GM13977 (cell line): ENCODE results near the gene PIK3R4.

Experiments used
- DNase-seq: peaks from one replicate; pipeline ENCODE4 v3.0.0; 2012; ENCODE audit warnings: low spot score
- in situ Hi-C: fragments of 300-500 bp; cut with MboI; formaldehyde crosslinking; loops from one replicate; pipeline ENCODE4 v1.12.0; 2022; ENCODE audit warnings: low sequenced_read_pairs, low pct_unique_long_range_greater_than_20kb, mixed read lengths, inconsistent platforms; ENCODE audit not compliant: unreplicated experiment
- TF ChIP-seq, protein P1 (sequence below): IDR thresholded peaks from 2 replicates; pipeline ENCODE4 v1.5.1; 2012; ENCODE audit warnings: mild to moderate bottlenecking, control low read depth; ENCODE audit not compliant: insufficient read depth; ENCODE audit errors: extremely low read depth, missing control alignments

The PIK3R4 gene

DNA sequence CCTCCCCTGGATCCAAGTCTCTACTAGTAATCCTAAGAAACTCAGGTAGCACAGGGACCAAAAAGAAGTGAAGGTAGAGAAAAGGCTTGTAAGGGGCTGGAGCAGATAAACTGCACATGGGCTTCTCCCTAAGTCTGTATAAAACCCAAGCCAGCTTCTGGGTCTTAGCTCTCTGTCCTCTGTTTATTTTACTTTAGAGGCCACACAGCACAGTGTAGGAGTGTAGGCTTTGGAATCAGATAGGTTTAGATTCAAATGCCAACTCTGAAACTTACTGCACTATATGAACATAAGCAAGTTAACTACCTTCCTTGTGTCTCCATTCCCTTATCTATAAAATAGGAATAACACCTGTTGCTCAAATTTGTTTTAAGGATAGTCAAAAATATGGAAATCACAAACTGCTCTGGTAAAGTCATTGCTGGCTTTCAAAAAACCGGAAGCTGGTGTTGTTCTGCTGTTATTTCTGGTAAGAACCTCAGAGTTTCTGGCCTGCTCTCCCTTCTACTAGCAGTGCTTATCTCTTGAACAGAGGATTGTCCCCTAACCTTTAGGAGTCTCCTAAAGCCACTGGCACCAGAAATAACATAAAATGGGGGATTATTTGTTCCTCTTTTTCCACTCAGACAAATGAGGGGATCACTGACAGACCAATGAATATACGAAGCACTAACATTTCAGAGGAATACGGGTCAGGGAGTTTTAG is 33.8 kb downstream of the PIK3R4 start:
- TF ChIP-seq, protein P1, sequence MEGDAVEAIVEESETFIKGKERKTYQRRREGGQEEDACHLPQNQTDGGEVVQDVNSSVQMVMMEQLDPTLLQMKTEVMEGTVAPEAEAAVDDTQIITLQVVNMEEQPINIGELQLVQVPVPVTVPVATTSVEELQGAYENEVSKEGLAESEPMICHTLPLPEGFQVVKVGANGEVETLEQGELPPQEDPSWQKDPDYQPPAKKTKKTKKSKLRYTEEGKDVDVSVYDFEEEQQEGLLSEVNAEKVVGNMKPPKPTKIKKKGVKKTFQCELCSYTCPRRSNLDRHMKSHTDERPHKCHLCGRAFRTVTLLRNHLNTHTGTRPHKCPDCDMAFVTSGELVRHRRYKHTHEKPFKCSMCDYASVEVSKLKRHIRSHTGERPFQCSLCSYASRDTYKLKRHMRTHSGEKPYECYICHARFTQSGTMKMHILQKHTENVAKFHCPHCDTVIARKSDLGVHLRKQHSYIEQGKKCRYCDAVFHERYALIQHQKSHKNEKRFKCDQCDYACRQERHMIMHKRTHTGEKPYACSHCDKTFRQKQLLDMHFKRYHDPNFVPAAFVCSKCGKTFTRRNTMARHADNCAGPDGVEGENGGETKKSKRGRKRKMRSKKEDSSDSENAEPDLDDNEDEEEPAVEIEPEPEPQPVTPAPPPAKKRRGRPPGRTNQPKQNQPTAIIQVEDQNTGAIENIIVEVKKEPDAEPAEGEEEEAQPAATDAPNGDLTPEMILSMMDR, result no peak
- in situ Hi-C loops, result no loop called here
- DNase-seq, result no peak

DNA sequence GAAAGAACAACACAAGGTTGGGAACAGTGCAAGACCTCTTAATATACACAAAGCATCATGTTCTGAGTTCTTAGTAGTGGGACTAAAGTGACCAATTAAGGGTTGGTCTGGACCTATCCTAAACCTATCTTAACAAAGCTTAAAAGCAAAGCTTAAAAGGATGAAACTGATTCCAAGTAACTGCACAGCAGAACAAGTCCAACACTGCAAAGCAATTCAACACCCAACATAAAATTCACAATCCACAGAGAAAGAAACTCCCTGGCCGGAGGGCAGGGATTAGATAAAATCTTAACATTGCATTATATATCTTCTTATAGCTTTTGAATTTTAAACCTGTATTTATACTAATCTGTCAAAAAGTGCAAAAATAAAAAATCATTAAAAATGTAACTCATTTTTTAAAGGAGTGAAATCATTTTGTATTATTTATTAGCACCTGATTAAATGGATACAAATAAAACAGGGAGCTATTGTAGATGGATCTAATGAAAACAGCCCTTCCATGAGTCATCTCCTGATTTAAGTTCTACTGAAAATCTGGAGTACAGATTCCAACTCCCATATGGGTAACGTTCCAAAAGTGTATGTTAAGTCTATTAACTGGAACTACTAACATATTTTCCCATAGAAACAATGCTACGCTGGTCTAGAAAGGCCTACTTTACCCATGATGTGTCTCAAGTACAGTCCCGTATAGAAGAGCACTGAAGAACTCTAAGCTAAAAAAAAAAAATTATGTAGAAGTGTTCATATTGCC is 34.9 kb downstream of the PIK3R4 start:
- DNase-seq, result no peak
- in situ Hi-C loops, result no loop called here
- TF ChIP-seq, protein P1, result no peak

DNA sequence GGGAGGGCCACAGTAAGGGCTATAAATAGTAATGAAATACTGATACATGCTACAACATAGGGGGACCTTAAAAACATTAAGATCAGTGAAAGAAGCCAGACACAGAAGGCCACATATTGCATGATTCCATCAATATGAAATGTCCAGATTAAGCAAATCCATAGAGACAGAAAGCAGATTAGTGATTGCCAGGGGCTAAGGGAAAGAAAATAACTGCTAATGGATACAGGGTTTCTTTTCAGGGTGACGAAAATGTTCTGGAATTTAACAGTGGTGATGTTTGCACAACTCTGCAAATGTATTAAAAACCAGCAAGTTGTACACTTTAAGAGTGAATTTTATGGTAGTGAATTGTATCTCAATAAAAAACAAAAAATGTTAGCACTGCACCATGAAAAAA is 37.0 kb downstream of the PIK3R4 start:
- TF ChIP-seq, protein P1, result no peak
- DNase-seq, result no peak
- in situ Hi-C loops, result no loop called here

DNA sequence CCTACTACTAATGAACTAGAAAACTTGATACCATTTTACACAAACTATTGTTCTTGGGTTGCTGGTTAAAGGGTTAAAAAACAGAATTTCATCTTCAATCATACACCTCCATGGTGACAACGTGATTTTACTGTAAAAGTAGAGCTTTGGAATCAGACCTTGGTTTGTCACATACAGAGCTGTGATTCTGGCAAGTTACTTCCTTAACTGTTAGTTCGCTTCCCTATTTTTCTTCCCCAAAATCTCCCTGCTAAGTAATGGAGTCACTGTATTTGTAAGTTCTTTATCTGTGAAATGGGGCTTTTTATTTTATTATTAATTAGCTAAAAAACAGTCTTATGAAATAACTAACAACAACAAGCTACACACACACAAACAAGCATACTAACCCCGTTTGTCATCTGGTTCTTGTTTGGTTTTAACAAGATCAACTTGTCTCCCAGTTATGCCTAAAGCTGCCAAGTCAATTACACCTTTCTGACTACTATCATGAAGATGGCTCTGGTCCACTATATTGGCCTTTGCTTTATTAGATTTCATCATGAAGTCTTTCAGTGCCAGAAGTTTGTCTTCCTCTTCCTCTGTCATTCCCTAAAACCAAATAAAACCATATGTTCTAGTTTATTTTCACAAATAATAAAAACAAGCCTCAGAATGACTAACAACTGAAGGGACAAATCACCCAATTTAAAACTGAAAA is 38.6 kb downstream of the PIK3R4 start:
- TF ChIP-seq, protein P1, result no peak
- no peak for DNase-seq
- in situ Hi-C loops, result no loop called here

DNA sequence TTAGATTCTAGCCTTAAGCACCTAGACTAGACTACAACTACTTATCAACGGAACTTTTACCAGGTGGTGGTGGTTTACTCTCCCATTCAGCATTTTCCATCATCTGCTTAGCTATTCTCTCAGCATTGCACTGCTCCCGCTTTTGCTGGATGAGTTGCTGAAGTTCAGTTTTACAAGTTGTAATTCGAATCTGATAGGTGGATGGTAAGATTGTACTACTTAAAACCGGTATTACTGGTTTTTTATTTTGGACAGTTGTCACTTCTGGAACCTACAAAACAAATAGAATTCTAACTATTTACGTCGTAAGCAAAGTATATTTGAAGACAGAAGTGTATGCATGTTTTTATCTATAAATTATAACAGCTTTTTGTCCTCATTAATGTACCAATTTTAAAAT is 41.1 kb downstream of the PIK3R4 start:
- no peak for DNase-seq
- in situ Hi-C loops, result no loop called here
- TF ChIP-seq, protein P1, result no peak

DNA sequence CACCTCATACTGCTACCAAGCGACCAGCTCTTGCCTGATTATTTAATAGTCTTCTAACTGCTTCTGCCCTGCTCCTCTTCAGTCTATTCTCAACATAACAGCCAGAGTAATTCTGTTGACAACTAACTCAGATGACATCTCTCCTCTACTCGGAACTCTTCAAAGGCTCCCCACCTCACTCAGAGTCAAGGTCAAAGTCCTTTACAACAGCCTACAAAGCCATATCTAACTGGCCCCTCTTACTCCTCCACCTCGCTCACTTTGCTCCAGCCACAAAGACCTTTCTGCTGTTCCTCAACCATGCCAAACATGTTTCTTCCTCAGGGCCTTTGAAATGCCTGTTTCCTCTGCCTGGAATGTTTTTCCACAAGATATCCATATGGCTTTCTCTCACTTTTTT is 43.6 kb downstream of the PIK3R4 start:
- in situ Hi-C loops, result no loop called here
- DNase-seq, result no peak
- TF ChIP-seq, protein P1, result no peak
